ENCODE data around the gene ASAP2.
A peak's percentile ranks its signal among the peaks of the same experiment; 100 is the strongest.

ASAP2 gene

DNA sequence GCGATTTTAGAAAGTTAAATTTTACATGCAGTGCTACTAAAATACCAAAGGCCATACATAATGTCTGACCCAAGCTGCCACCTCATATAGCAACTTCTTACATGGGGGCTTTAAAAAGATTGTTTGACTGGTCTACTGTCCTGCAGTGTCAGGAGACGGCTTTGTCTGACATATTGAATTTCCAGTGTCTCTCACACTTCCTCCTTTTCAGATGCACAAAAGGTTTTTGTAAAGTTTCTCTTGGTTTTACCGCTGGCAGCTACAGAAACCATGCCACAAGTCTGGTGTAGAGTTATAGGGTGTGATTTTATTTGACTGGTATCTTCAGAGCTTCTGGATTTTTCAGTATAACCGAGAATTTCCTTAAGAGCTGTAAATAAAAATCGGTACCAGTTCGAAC, 1.1 kb upstream of the ASAP2 start:
- TF ChIP-seq, protein P1, sequence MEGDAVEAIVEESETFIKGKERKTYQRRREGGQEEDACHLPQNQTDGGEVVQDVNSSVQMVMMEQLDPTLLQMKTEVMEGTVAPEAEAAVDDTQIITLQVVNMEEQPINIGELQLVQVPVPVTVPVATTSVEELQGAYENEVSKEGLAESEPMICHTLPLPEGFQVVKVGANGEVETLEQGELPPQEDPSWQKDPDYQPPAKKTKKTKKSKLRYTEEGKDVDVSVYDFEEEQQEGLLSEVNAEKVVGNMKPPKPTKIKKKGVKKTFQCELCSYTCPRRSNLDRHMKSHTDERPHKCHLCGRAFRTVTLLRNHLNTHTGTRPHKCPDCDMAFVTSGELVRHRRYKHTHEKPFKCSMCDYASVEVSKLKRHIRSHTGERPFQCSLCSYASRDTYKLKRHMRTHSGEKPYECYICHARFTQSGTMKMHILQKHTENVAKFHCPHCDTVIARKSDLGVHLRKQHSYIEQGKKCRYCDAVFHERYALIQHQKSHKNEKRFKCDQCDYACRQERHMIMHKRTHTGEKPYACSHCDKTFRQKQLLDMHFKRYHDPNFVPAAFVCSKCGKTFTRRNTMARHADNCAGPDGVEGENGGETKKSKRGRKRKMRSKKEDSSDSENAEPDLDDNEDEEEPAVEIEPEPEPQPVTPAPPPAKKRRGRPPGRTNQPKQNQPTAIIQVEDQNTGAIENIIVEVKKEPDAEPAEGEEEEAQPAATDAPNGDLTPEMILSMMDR (IDR thresholded peaks at IDR 0.05; ENCODE audit: low read length, missing control alignments): no peak
- DNase-seq (ENCODE audit: low read depth): no peak
- H3K4me3 ChIP-seq (replicated peaks; ENCODE audit: low read depth, low read length): no peak overlapping the region

DNA sequence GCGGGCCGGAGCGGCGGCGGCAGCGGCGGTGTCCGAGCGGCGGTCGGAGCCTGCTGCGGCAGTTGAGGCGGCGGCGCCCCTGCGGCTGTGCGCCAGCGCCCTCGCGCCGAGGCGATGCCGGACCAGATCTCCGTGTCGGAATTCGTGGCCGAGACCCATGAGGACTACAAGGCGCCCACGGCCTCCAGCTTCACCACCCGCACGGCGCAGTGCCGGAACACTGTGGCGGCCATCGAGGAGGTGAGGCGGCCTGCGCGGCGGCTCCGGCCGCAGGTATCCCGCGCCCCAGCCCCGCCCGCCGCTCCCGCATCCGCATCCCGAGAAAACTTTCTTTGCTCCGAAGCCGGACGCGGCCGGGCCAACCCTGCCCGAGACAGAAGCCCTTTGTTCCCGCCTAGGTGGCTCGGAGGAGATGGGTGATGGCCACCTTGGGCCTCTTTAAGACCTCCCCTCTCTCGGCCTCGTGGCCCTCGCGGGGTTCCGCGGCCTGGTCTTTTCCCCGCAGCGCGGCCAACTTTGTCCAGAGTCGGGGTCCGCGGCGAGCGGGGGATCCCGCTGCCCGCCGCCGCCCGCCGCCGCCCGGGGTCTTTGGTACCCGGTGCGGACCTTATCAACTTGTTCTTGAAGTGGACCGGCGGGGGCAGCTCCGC, 504 bp downstream of the ASAP2 start:
- no peak for DNase-seq (ENCODE audit: low read depth)
- TF ChIP-seq, protein P1 (IDR thresholded peaks at IDR 0.05; ENCODE audit: low read length, missing control alignments): no peak

DNA sequence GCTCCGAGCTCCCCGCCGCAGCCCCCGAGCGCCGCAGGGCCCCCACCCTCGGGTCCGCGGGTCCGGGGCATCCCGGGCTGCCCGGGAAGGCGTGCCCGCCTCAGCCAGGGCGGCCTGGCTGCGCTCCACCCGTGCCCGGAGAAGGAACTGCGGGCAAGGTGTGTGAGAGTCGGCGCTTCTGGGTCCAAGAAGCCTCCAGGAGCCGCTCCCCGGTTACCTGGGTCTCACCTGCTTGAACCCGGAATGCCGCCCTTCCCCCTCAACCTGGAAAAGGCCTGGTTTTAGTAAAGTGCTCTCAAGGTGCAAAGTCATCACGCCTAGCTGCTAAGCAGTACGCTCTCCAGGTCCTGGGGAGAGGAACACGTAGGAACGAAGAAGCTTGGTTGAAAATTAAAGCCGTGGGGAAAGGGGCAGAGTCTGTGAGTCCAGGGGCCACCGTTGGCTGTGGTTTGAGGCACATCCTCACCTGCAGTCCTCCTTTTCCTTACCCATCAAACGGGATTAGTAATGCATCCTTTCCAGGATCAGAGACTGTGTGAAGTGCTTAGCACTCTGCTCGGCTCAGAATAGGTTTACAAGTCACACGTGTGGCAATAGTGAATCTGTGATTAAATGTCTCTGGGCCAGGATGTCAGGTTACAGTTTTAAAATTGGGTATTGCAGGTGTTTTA, 1.2 kb downstream of the ASAP2 start:
- TF ChIP-seq, protein P1 (IDR thresholded peaks at IDR 0.05; ENCODE audit: low read length, missing control alignments): no peak
- DNase-seq (ENCODE audit: low read depth): no peak
- H3K4me3 ChIP-seq (replicated peaks; ENCODE audit: low read depth, low read length): peak overlapping the region; percentile 73

More for the DNA sequence above, 504 bp downstream of the ASAP2 start:
- H3K4me3 ChIP-seq (replicated peaks; ENCODE audit: low read depth, low read length): peak overlapping the region; percentile 73

DNA sequence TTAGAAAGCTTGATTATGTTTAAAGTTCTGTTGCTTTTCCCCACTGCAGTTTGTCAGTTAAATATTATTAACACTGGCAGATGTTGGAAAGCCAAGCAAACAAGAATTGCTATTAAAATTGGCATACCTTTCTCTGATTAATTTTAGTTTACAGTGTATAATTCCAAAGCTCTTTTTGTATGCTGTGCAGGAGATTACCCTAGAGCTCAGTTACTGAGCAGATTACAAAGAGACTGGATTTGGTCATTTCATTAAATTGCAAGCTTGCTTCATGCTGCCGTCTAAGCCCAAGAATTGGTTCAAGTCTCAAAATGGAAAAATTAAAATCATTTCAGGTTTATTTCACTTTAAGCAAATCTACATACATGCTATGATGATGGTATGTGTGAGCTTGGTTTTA, 2.3 kb downstream of the ASAP2 start:
- no peak for DNase-seq (ENCODE audit: low read depth)
- TF ChIP-seq, protein P1 (IDR thresholded peaks at IDR 0.05; ENCODE audit: low read length, missing control alignments): no peak
- H3K4me3 ChIP-seq (replicated peaks; ENCODE audit: low read depth, low read length): peak overlapping the region; percentile 73

DNA sequence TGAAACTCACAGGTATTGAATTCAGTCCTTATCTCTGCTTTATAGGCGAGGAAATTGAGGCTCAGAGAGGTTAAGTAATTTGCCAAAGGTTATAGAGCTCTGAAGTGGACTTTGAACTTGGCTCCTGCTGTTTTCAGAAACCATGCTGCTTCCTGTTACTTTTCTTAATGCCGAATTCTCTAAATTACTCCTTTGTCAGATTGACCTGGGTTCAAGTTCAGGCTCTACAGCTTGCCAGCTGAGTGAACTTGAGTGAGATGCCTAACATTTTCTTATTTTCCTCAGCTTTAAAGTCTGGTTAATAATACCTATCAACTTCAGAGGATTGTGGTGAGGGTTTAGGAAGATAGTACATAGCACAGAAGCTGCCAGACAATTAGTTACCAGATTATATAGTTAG, 3.4 kb downstream of the ASAP2 start:
- TF ChIP-seq, protein P1 (IDR thresholded peaks at IDR 0.05; ENCODE audit: low read length, missing control alignments): no peak
- no peak for DNase-seq (ENCODE audit: low read depth)
- no peak overlapping the region for H3K4me3 ChIP-seq (replicated peaks; ENCODE audit: low read depth, low read length)

DNA sequence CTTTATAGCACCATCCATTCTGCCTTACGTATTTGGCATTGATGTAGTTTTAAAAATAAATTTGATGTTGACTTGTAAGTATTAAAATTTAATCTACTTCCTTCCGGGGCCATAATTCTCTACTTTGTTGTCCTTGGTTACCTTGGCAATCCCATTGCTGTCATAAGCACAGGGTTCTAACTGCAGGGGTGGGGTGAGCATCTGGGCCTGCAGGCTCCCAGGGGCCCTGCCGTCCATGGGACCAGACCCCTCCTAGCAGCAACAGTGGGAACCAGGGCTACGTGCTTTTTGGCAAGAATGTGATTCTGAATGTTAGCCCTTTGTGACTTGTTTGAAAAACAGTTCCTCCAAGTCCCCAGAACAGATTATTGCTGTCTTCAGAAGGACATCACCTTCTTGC, 4.9 kb downstream of the ASAP2 start:
- TF ChIP-seq, protein P1 (IDR thresholded peaks at IDR 0.05; ENCODE audit: low read length, missing control alignments): no peak
- DNase-seq (ENCODE audit: low read depth): peak; percentile 66
- no peak overlapping the region for H3K4me3 ChIP-seq (replicated peaks; ENCODE audit: low read depth, low read length)
